C4-2B (cell line): ENCODE results near the gene CERK.

Source experiments
- H3K27ac ChIP-seq: fragments of 450-650 bp; 2 replicates; pipeline ENCODE4 v1.5.1; 2017
- CTCF ChIP-seq: fragments of 450-650 bp; conservative IDR thresholded peaks from 2 replicates; pipeline ENCODE4 v1.5.1; 2017; ENCODE audit warnings: mild to moderate bottlenecking
- ZFX ChIP-seq: fragments of 450-650 bp; IDR thresholded peaks from 2 replicates; pipeline ENCODE4 v1.6.1; 2017

Gene CERK

GRCh38 chr22:46770151-46770641 lies 32.1 kb upstream of the CERK start:
- TF ChIP-seq CTCF, result no peak
- no peak for TF ChIP-seq ZFX
- H3K27ac ChIP-seq, result no peak overlapping the region

- TF ChIP-seq CTCF, result no peak
- no peak for TF ChIP-seq ZFX
- H3K27ac ChIP-seq, result no peak overlapping the region
Observed at GRCh38 chr22:46769706-46770105, 31.7 kb upstream of the CERK start.

- H3K27ac ChIP-seq, result no peak overlapping the region
- TF ChIP-seq CTCF (no peak), ZFX (no peak)
Observed at GRCh38 chr22:46769191-46769675, 31.2 kb upstream of the CERK start.

GRCh38 chr22:46767249-46767985 lies 29.4 kb upstream of the CERK start:
- TF ChIP-seq ZFX, result no peak
- no peak for TF ChIP-seq CTCF
- H3K27ac ChIP-seq, result no peak overlapping the region

GRCh38 chr22:46766611-46767010 lies 28.6 kb upstream of the CERK start:
- TF ChIP-seq CTCF (no peak), ZFX (no peak)
- H3K27ac ChIP-seq, result no peak overlapping the region

- TF ChIP-seq ZFX (no peak), CTCF (no peak)
- no peak overlapping the region for H3K27ac ChIP-seq
Observed at GRCh38 chr22:46764779-46765485, 26.9 kb upstream of the CERK start.

- no peak overlapping the region for H3K27ac ChIP-seq
- TF ChIP-seq ZFX, result no peak
- no peak for TF ChIP-seq CTCF
Observed at GRCh38 chr22:46764140-46764680, 26.2 kb upstream of the CERK start.
